HFF-Myc (cell line): ENCODE results near the gene OR2H1.

Source experiments
- DNase-seq: peaks from one replicate; pipeline ENCODE4 v3.0.0-alpha.2; 2011; ENCODE audit warnings: low read depth; ENCODE audit errors: extremely low read depth
- H3K4me3 ChIP-seq: replicated peaks from 2 replicates; pipeline ENCODE4 v1.5.1; 2011; ENCODE audit warnings: low read depth, mild to moderate bottlenecking, control low read depth, low read length
- CTCF ChIP-seq: IDR thresholded peaks from 2 replicates; pipeline ENCODE4 v1.5.1; 2012; ENCODE audit warnings: mild to moderate bottlenecking, low read depth, low read length, control low read depth; ENCODE audit errors: missing control alignments

OR2H1 gene

GRCh38 chr6:29465279-29465678 lies 8.3 kb downstream of the OR2H1 start:
- TF ChIP-seq CTCF = no peak
- no peak overlapping the region for H3K4me3 ChIP-seq
- DNase-seq = no peak

GRCh38 chr6:29465801-29466200 lies 8.8 kb downstream of the OR2H1 start:
- no peak overlapping the region for H3K4me3 ChIP-seq
- DNase-seq = no peak
- TF ChIP-seq CTCF = no peak

- TF ChIP-seq CTCF = no peak
- no peak for DNase-seq
Measured at GRCh38 chr6:29466241-29466640, 9.3 kb downstream of the OR2H1 start.

GRCh38 chr6:29474996-29475395 lies 18.0 kb downstream of the OR2H1 start:
- H3K4me3 ChIP-seq = no peak overlapping the region
- DNase-seq = no peak
- TF ChIP-seq CTCF = no peak

More at GRCh38 chr6:29466241-29466640, 9.3 kb downstream of the OR2H1 start:
- H3K4me3 ChIP-seq = no peak overlapping the region

- no peak for DNase-seq
Measured at GRCh38 chr6:29477923-29478450, 21.0 kb downstream of the OR2H1 start.

GRCh38 chr6:29478740-29479139 lies 21.8 kb downstream of the OR2H1 start:
- DNase-seq = no peak
- H3K4me3 ChIP-seq = no peak overlapping the region
- no peak for TF ChIP-seq CTCF

More at GRCh38 chr6:29477923-29478450, 21.0 kb downstream of the OR2H1 start:
- H3K4me3 ChIP-seq = no peak overlapping the region
- TF ChIP-seq CTCF = no peak

GRCh38 chr6:29479560-29479959 lies 22.6 kb downstream of the OR2H1 start:
- no peak overlapping the region for H3K4me3 ChIP-seq
- TF ChIP-seq CTCF = no peak
- DNase-seq = no peak
